GM23248 (cell line): ENCODE measurements around the gene COL23A1. TPM values are rescaled to one million over a fixed set of nuclear protein-coding genes. Genes with fewer than 3 reads are reported as not detected.

Experiments
- DNase-seq: peaks from one replicate; pipeline ENCODE4 v3.0.0-alpha.2; 2015
- H2AFZ ChIP-seq: fragments of 200-600 bp; sonication (generic); 2 replicates; pipeline ENCODE4 v1.6.1; 2016; ENCODE audit warnings: antibody characterized with exemption
- H3F3A ChIP-seq: fragments of 200-600 bp; sonication (generic); 2 replicates; pipeline ENCODE4 v1.6.1; 2016; ENCODE audit warnings: mild to moderate bottlenecking, antibody characterized with exemption, mixed run types; ENCODE audit not compliant: insufficient read depth
- H3K27ac ChIP-seq: fragments of 200-600 bp; sonication (generic); 2 replicates; pipeline ENCODE4 v1.5.1; 2016; ENCODE audit warnings: mild to moderate bottlenecking
- H3K27me3 ChIP-seq: fragments of 200-600 bp; sonication (generic); replicated peaks from 2 replicates; pipeline ENCODE4 v1.6.1; 2016; ENCODE audit warnings: mild to moderate bottlenecking; ENCODE audit not compliant: insufficient read depth
- H3K36me3 ChIP-seq: fragments of 200-600 bp; sonication (generic); 2 replicates; pipeline ENCODE4 v1.6.1; 2016; ENCODE audit warnings: low read depth, mild to moderate bottlenecking
- H3K4me1 ChIP-seq: fragments of 200-600 bp; sonication (generic); 2 replicates; pipeline ENCODE4 v1.6.1; 2016; ENCODE audit warnings: mild to moderate bottlenecking; ENCODE audit not compliant: insufficient read depth
- H3K4me2 ChIP-seq: fragments of 200-600 bp; sonication (generic); one replicate; pipeline ENCODE4 v1.6.1; 2016; ENCODE audit warnings: mild to moderate bottlenecking; ENCODE audit not compliant: unreplicated experiment
- H3K4me3 ChIP-seq: fragments of 200-600 bp; sonication (generic); 2 replicates; pipeline ENCODE4 v1.5.1; 2016; ENCODE audit warnings: mild to moderate bottlenecking
- H3K79me2 ChIP-seq: fragments of 200-600 bp; sonication (generic); 2 replicates; pipeline ENCODE4 v1.6.1; 2016; ENCODE audit warnings: mild to moderate bottlenecking; ENCODE audit not compliant: insufficient read depth
- H3K9ac ChIP-seq: fragments of 200-600 bp; sonication (generic); 2 replicates; pipeline ENCODE4 v1.6.1; 2016; ENCODE audit warnings: mild to moderate bottlenecking
- H3K9me2 ChIP-seq: fragments of 200-600 bp; sonication (generic); 2 replicates; pipeline ENCODE4 v1.6.1; 2016; ENCODE audit warnings: mixed run types, mild to moderate bottlenecking, moderate library complexity; ENCODE audit not compliant: insufficient read depth
- H3K9me3 ChIP-seq: fragments of 200-600 bp; sonication (generic); one replicate; pipeline ENCODE4 v1.6.1; 2017; ENCODE audit warnings: low read depth
- H4K20me1 ChIP-seq: fragments of 200-600 bp; sonication (generic); 2 replicates; pipeline ENCODE4 v1.6.0; 2016; ENCODE audit not compliant: insufficient read depth
- EZH2 ChIP-seq: fragments of 200-600 bp; sonication (generic); IDR thresholded peaks from 2 replicates; pipeline ENCODE4 v1.6.1; 2018; ENCODE audit warnings: antibody characterized with exemption, mild to moderate bottlenecking; ENCODE audit not compliant: insufficient read depth, poor library complexity, severe bottlenecking
- EZH2phosphoT487 ChIP-seq: fragments of 200-600 bp; sonication (generic); IDR thresholded peaks from 2 replicates; pipeline ENCODE4 v1.6.1; 2018; ENCODE audit warnings: antibody characterized with exemption, moderate library complexity, mild to moderate bottlenecking, low read depth; ENCODE audit not compliant: insufficient read depth
- WGBS, 2 experiments: methylation state at CpG; one replicate each; pipeline ENCODE4 v1.1.6; 2015 to 2017; ENCODE audit warnings: low lambda C conversion rate in 2 of 2, low coverage in 1 of 2; ENCODE audit errors: missing lambda C conversion rate in 2 of 2; 5-methylcytosine and 5-hydroxymethylcytosine counted together
- in situ Hi-C: fragments of 300-500 bp; cut with MboI; formaldehyde crosslinking; loops from 2 replicates; pipeline ENCODE4 v1.15.0; 2020
- polyA plus RNA-seq: library from polyadenylated mRNA; unstranded; fragments of >200 nt; fragmentation: Nextera tagmentation; extraction: Ambion mirVana; gene quantifications from 2 replicates; pipeline ENCODE4 v1.2.1, GENCODE V29; 2016
- total RNA-seq: library from RNA; depleted of rRNA; stranded (reverse); fragments of >200 nt; shearing (Covaris generic); gene quantifications from 2 replicates; pipeline ENCODE4 v1.2.3, GENCODE V29; 2014

COL23A1 gene
- total and polyA plus RNA-seq, 2 experiments from 2014 or later: not detected

DNA sequence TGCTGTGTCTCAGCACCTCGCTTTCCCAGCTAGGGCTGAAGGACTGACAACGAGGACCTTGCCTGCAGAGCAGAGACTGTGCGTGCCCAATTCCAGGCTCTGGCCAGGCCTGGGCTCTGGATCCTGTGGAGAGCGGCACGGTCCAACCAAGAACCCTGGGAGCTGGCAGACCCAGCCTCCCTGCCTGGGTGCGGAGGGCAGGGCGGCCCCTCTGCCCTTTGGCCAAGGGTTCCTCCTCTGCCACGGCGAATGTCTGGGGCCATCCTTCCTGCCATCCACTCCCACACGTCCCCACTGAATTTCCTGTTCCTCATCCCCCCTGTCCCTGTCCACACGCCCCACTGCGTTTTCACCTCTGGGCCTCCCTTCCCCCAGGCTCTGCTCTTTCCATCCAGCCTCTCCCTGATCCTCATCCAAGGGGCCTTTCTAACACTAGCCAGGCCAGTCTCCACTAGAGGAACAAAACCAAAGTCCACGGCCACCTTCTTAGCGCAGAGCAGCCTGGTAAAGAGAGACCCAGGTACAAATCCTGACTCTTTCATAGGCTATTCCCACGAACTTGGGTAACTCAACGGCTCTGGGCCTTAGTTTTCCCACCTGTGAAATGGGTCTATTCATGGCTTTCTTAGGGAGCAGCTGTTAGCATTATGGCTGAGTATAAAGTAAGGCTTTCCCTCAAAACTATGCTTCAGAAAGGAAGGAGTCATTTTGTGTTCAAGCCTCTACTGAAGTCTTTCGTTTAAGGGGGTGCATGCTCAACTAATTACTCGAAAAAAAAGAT lies 262.1 kb downstream of the COL23A1 start:
- 65 to 70% methylated on average over 18 of the region's 18 CpGs for WGBS, 2 experiments
- H3K9me3 ChIP-seq: no peaks in the 10 kb centered on the region

DNA sequence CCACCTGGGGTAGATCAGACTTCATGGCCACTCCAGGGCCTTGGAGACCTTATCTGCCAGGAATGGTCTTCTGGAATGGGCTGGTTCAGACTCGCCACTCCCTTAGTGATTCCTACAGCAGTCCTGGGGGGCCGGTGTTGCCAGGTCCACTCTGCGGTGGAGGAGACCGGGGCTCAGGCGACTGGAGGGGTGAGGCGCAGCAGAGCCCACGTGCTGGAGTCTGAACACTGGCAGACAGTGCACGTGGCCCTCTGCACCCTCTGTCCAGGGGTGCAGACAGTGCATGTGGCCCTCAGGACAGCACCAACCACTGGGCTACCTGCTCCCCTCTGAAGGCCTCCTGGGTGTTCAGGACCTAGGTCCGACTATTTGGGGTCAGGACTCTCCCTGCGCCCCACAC lies 262.7 kb downstream of the COL23A1 start:
- Histone ChIP-seq H3K9ac (no peak overlapping the region), H3K9me2 (no peaks in the 10 kb centered on the region), H2AFZ (no peak overlapping the region), H4K20me1 (no peaks in the 10 kb centered on the region), H3K36me3 (no peaks in the 10 kb centered on the region), H3F3A (no peaks in the 10 kb centered on the region), H3K4me3 (no peak overlapping the region), H3K79me2 (no peaks in the 10 kb centered on the region), H3K4me2 (no peak overlapping the region), H3K4me1 (no peaks in the 10 kb centered on the region), H3K27ac (no peak overlapping the region), H3K27me3 (peaks cover 13% of the 10 kb centered on the region; the same call in 1 of the 2 replicates), H3K9me3 (no peaks in the 10 kb centered on the region)
- no peak for DNase-seq
- WGBS, 2 experiments: 63 to 66% methylated on average over 9 to 10 of the region's 10 CpGs
- TF ChIP-seq EZH2: no peak
- in situ Hi-C loops: no loop called here

More for the DNA sequence above, 262.1 kb downstream of the COL23A1 start:
- Histone ChIP-seq H3K27me3 (peaks cover 15% of the 10 kb centered on the region; the same call in 1 of the 2 replicates), H3K4me3 (no peak overlapping the region), H3K4me1 (no peaks in the 10 kb centered on the region), H3K4me2 (no peak overlapping the region), H3K9ac (no peak overlapping the region), H3F3A (no peaks in the 10 kb centered on the region), H3K9me2 (no peaks in the 10 kb centered on the region), H4K20me1 (no peaks in the 10 kb centered on the region), H3K36me3 (no peaks in the 10 kb centered on the region), H2AFZ (no peak overlapping the region), H3K79me2 (no peaks in the 10 kb centered on the region), H3K27ac (no peak overlapping the region)
- TF ChIP-seq EZH2 (no peak), EZH2phosphoT487 (no peak)
- no peak for DNase-seq
- in situ Hi-C loops: no loop called here

DNA sequence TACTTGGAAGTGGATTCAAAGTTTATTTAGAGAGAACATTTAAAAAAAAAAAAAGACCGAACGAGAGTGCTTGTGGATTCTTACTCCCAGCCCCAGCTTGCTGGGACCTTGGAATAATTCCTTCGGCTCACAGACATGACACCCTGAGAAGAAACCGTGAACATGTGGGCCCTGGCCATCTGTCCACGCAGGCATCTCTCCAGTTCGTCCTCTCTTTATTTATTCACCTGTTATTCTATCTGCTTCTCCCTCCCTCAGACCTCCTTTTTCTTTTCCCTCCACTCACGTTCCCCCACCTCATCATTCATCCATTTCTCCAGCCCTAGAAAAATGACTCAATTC lies 263.8 kb downstream of the COL23A1 start:
- Histone ChIP-seq H3K4me3 (no peak overlapping the region), H2AFZ (no peak overlapping the region), H3K36me3 (no peaks in the 10 kb centered on the region), H3K27me3 (peaks cover 8% of the 10 kb centered on the region; the same call in 1 of the 2 replicates), H3K79me2 (no peaks in the 10 kb centered on the region), H3K4me2 (no peak overlapping the region), H3K27ac (no peak overlapping the region), H4K20me1 (no peaks in the 10 kb centered on the region), H3K9me3 (no peaks in the 10 kb centered on the region), H3K9ac (no peak overlapping the region), H3K4me1 (no peaks in the 10 kb centered on the region), H3F3A (no peaks in the 10 kb centered on the region), H3K9me2 (no peaks in the 10 kb centered on the region)
- DNase-seq: no peak
- in situ Hi-C loops: no loop called here
- WGBS, 2 experiments: 8% methylated on average over 7 of the region's 7 CpGs
- no peak for TF ChIP-seq EZH2
- TF ChIP-seq EZH2phosphoT487: no peak

DNA sequence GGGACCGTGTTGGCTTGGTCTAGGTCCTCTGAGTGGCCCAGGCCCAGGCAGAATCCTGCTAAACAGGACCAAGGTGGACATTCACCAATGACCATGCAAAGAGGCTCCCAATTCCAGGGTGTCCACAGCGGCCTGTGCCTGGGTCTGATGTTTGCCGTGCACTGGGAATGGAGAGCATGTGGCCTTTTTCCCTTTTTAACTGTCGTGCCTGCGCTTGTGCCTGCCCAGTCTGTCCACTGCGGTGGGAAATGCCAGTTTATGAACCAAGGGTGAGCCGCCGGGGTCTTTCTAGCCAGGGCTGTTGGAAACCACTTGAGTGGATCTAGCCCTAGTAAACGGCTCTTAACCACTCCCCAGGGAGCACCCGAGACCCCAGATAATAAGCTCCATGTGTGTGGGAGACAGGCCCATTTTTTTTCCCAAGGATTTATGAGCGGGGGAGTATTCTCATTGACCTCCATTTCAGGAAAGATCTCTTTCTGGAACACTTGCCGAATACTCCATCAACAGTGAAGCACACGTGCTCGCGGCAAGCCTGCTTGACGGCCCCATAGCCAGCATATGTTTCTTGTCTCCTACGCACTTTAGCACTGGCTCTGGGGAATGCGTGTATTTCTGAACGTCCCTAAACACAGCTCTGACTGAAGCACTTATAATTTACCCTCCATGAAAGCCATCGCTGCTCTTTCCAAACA lies 264.4 kb downstream of the COL23A1 start:
- DNase-seq: no peak

More for the DNA sequence above, 264.4 kb downstream of the COL23A1 start:
- H3K79me2 ChIP-seq: no peaks in the 10 kb centered on the region
- no peaks in the 10 kb centered on the region for H3K36me3 ChIP-seq
- H3K9ac ChIP-seq: no peak overlapping the region
- WGBS, 2 experiments: 22% methylated on average over 20 of the region's 20 CpGs
- 0 out of 2 replicates have a peak, but pooled peaks cover 3% of the 10 kb centered on the region for H3K27me3 ChIP-seq
- H2AFZ ChIP-seq: no peak overlapping the region
- H3K9me2 ChIP-seq: no peaks in the 10 kb centered on the region
- no peaks in the 10 kb centered on the region for H3F3A ChIP-seq
- no peak overlapping the region for H3K4me3 ChIP-seq
- no peak overlapping the region for H3K27ac ChIP-seq
- H3K9me3 ChIP-seq: no peaks in the 10 kb centered on the region
- H4K20me1 ChIP-seq: no peaks in the 10 kb centered on the region
- H3K4me2 ChIP-seq: no peak overlapping the region
- no peaks in the 10 kb centered on the region for H3K4me1 ChIP-seq
- in situ Hi-C loops: no loop called here
- TF ChIP-seq EZH2 (no peak), EZH2phosphoT487 (no peak)
